Osteocyte (in vitro differentiated cells): ENCODE results near the gene PRKG1. TPM values are rescaled to one million over a fixed set of nuclear protein-coding genes. Genes with fewer than 3 reads are reported as not detected.

Experiments
- DNase-seq: peaks from one replicate; pipeline ENCODE4 v3.0.0; 2021; ENCODE audit warnings: mixed read lengths; ENCODE audit not compliant: unreplicated experiment; ENCODE audit errors: extremely low spot score
- H3K27ac Mint-ChIP-seq: one replicate; pipeline ENCODE4 v1.8.0; 2021; ENCODE audit warnings: mild to moderate bottlenecking, mixed read lengths; ENCODE audit not compliant: unreplicated experiment
- H3K27me3 Mint-ChIP-seq: one replicate; pipeline ENCODE4 v1.8.0; 2021; ENCODE audit warnings: mixed read lengths; ENCODE audit not compliant: unreplicated experiment
- H3K36me3 Mint-ChIP-seq: one replicate; pipeline ENCODE4 v1.8.0; 2021; ENCODE audit warnings: mixed read lengths; ENCODE audit not compliant: unreplicated experiment
- H3K4me1 Mint-ChIP-seq: one replicate; pipeline ENCODE4 v1.8.0; 2021; ENCODE audit warnings: mixed read lengths; ENCODE audit not compliant: unreplicated experiment
- H3K4me3 Mint-ChIP-seq: one replicate; pipeline ENCODE4 v1.8.0; 2021; ENCODE audit warnings: mild to moderate bottlenecking, moderate library complexity, mixed read lengths; ENCODE audit not compliant: unreplicated experiment
- H3K9me3 Mint-ChIP-seq: one replicate; pipeline ENCODE4 v1.8.0; 2021; ENCODE audit warnings: mixed read lengths; ENCODE audit not compliant: unreplicated experiment
- CTCF ChIP-seq: fragments of 200-600 bp; sonication (generic); IDR thresholded peaks from 2 replicates; pipeline ENCODE4 v1.5.0; 2021; ENCODE audit warnings: antibody characterized with exemption, mild to moderate bottlenecking, moderate library complexity
- total RNA-seq: library from RNA; stranded (reverse); gene quantifications from 2 replicates; pipeline ENCODE4 v1.2.1, GENCODE V29; 2021

PRKG1 gene
- total RNA-seq, 1 donor from 2014 or later: 10.8 TPM

GRCh38 chr10:52250510-52250909, 1176.2 kb downstream of the PRKG1 start:
- no peak overlapping the region for H3K4me3 Mint-ChIP-seq
- no peak overlapping the region for H3K27ac Mint-ChIP-seq
- no peaks in the 10 kb centered on the region for H3K27me3 Mint-ChIP-seq
- H3K9me3 Mint-ChIP-seq: no peaks in the 10 kb centered on the region
- no peak for DNase-seq
- no peak for TF ChIP-seq CTCF
- H3K4me1 Mint-ChIP-seq: peaks cover 8% of the 10 kb centered on the region
- H3K36me3 Mint-ChIP-seq: no peaks in the 10 kb centered on the region

GRCh38 chr10:52252307-52252706, 1178.0 kb downstream of the PRKG1 start:
- TF ChIP-seq CTCF: no peak
- Mint-ChIP-seq H3K4me3 (no peak overlapping the region), H3K36me3 (no peaks in the 10 kb centered on the region), H3K4me1 (peaks cover 12% of the 10 kb centered on the region), H3K27ac (no peak overlapping the region), H3K9me3 (no peaks in the 10 kb centered on the region), H3K27me3 (no peaks in the 10 kb centered on the region)
- DNase-seq: no peak

DNA sequence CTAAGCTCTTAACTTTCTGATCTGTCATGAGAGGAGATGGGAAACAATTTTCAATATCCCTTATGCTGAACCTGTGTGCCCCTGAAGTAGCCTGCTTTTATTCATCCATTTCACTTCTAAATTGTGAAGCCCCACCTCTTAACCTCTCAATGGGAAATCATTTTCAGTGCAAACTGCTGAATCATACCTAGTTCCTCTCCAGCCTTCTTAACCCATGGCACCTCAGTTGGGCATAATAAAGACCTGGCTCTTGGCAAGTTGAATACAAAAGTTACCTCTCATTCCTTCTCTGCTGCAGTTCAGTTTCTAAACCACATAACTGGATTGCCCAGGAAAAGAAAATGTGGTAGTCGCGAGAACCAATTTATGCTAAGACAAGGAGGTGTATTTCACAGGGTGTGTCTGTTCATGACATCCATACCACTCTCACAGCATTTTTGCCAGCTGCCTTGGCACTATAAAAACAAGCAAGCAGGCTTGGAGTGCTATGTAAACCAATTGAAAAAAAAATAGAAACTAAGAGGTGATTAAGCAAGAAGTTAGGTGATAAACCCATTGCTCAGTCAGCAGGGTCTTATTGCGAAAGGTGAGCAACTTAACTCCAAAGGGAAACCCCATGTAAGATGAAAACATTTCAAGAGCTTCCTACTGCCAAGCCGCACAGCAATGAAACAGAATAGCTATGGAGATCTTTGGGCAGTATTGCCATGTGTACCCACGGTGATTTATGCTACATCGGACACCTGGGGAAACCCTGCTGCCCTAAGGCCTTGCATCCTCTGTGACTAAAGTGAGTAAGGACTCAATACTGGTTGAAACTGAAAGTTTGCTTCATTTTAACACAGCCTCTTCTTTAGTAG, 1182.8 kb downstream of the PRKG1 start:
- DNase-seq: no peak
- Mint-ChIP-seq H3K9me3 (no peaks in the 10 kb centered on the region), H3K4me1 (peaks cover 19% of the 10 kb centered on the region), H3K27me3 (no peaks in the 10 kb centered on the region), H3K4me3 (no peak overlapping the region), H3K36me3 (no peaks in the 10 kb centered on the region), H3K27ac (no peak overlapping the region)
- TF ChIP-seq CTCF: no peak

- no peak for TF ChIP-seq CTCF
- Mint-ChIP-seq H3K9me3 (no peaks in the 10 kb centered on the region), H3K27me3 (no peaks in the 10 kb centered on the region), H3K36me3 (no peaks in the 10 kb centered on the region), H3K4me3 (no peak overlapping the region), H3K27ac (no peak overlapping the region), H3K4me1 (peaks cover 19% of the 10 kb centered on the region)
- no peak for DNase-seq
Measured at GRCh38 chr10:52257692-52258075, 1183.4 kb downstream of the PRKG1 start.

DNA sequence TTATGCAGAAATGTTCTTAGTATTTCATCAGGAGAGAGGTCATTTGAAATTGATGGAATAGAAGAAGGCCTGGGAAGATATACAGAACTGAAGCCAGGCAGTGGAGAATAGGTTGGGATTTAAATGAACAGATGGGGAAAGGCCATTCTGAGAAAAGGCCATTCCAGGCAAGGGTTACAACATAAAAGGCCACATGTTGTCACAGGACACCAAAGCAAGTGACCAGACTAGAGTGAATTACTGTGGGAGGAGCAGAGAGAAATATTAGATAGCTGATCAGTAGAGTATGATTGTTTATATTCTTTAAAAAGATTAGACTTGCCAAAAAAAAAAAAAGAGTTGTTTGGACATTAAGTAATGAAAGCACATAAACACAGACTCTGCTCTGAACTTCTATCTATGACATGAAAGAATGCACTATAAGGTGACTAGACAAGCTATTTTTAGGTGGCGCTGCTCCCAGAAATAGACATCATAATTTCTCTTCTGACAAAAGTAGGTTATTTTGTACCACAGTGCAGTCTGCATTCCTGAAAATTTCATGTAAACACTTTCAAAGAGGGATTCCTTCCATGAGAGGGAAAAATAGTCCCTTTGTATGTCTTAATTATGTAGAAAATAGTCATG, 1184.6 kb downstream of the PRKG1 start:
- no peak overlapping the region for H3K27ac Mint-ChIP-seq
- TF ChIP-seq CTCF: no peak
- no peaks in the 10 kb centered on the region for H3K36me3 Mint-ChIP-seq
- H3K27me3 Mint-ChIP-seq: no peaks in the 10 kb centered on the region
- H3K4me3 Mint-ChIP-seq: no peak overlapping the region
- no peaks in the 10 kb centered on the region for H3K9me3 Mint-ChIP-seq
- no peak for DNase-seq
- peaks cover 19% of the 10 kb centered on the region for H3K4me1 Mint-ChIP-seq
